Ectodermal cell (in vitro differentiated cells): ENCODE results near the gene RAB34.

ENCODE experiments used
- H3K27ac ChIP-seq: 2 replicates; pipeline ENCODE4 v1.7.0; 2013; ENCODE audit warnings: mild to moderate bottlenecking, low read depth, low read length; ENCODE audit not compliant: insufficient read depth, poor library complexity, severe bottlenecking
- H3K27me3 ChIP-seq: 2 replicates; pipeline ENCODE4 v1.7.0; 2013; ENCODE audit warnings: mild to moderate bottlenecking, low read length; ENCODE audit not compliant: insufficient read depth, control insufficient read depth, poor library complexity, severe bottlenecking
- H3K36me3 ChIP-seq: one replicate; pipeline ENCODE4 v1.7.0; 2013; ENCODE audit warnings: low read length; ENCODE audit not compliant: control insufficient read depth, insufficient read depth
- H3K4me1 ChIP-seq: one replicate; pipeline ENCODE4 v1.7.0; 2013; ENCODE audit warnings: low read length; ENCODE audit not compliant: control insufficient read depth, insufficient read depth
- H3K4me3 ChIP-seq: 2 replicates; pipeline ENCODE4 v1.7.0; 2013; ENCODE audit warnings: low read depth, low read length, control low read depth; ENCODE audit not compliant: insufficient read depth
- H3K9me3 ChIP-seq: 2 replicates; pipeline ENCODE4 v1.7.0; 2013; ENCODE audit warnings: mild to moderate bottlenecking, low read length, moderate library complexity; ENCODE audit not compliant: control insufficient read depth
- WGBS, 2 experiments: methylation state at CpG; one replicate each; pipeline ENCODE4 v1.1.7; 2013; ENCODE audit warnings: missing lambda C conversion rate in 2 of 2; 5-methylcytosine and 5-hydroxymethylcytosine counted together

RAB34 gene

GRCh38 chr17:28745786-28746411 lies 28.2 kb upstream of the RAB34 start:
- peaks cover 25% of the 10 kb centered on the region for H3K36me3 ChIP-seq
- H3K27ac ChIP-seq, result peak overlapping the region; percentile 100
- WGBS, 2 experiments, result 78 to 80% methylated on average over 4 of the region's 4 CpGs
- H3K4me3 ChIP-seq, result peak overlapping the region; percentile 60
- H3K9me3 ChIP-seq, result no peaks in the 10 kb centered on the region
- H3K27me3 ChIP-seq, result no peaks in the 10 kb centered on the region
- H3K4me1 ChIP-seq, result peaks cover 27% of the 10 kb centered on the region

DNA sequence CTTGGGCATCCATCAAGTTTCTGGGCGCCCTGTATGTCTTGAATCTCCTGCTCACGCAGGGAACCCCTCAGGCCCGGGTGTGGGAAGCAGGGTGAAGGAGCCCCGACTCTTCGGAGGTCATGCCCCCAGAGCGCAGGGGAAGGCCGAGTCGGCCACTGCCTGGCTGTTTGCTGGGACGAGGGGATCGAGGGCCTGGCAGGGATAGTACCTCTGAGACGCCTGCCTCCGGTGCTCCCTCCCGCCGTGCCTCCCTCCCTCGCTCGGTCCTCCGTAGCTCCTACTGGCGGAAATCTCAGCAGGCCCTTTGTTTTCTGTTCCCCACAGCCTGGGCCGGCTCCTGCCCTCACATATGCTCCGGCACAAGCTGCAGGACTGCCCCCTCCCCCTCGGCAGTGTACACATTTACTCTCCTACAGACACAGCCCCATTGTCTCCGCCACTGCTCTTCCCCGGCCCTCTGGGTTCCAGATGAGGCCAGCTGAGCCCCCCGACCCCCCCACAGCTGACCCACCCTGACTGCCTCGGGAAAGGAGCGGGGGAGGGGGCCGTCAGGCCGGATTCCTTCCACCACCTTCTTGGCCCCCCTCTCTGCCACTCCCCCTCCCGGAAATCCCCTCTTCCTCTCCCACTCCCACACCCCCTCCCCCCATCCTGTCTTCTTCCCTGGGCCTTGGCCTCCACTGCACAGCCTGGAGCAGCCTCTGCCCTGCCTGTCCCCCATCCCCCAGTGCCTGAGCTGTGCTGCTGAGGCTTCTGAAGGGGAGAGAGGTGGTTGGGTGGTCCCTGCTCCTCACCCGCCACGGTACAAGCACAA lies 27.5 kb upstream of the RAB34 start:
- 1% methylated on average over 31 of the region's 31 CpGs for WGBS, 2 experiments
- peak overlapping the region; percentile 100 for H3K27ac ChIP-seq
- no peaks in the 10 kb centered on the region for H3K9me3 ChIP-seq
- peak overlapping the region; percentile 60 for H3K4me3 ChIP-seq
- no peaks in the 10 kb centered on the region for H3K27me3 ChIP-seq
- peaks cover 18% of the 10 kb centered on the region for H3K36me3 ChIP-seq
- peaks cover 27% of the 10 kb centered on the region for H3K4me1 ChIP-seq

- peaks cover 27% of the 10 kb centered on the region for H3K4me1 ChIP-seq
- H3K27ac ChIP-seq, result peak overlapping the region; percentile 100
- peaks cover 17% of the 10 kb centered on the region for H3K36me3 ChIP-seq
- no peaks in the 10 kb centered on the region for H3K27me3 ChIP-seq
- peak overlapping the region; percentile 60 for H3K4me3 ChIP-seq
- 0% methylated on average over 61 of the region's 61 CpGs for WGBS, 2 experiments
- no peaks in the 10 kb centered on the region for H3K9me3 ChIP-seq
Measured at GRCh38 chr17:28744104-28744971, 26.7 kb upstream of the RAB34 start.

DNA sequence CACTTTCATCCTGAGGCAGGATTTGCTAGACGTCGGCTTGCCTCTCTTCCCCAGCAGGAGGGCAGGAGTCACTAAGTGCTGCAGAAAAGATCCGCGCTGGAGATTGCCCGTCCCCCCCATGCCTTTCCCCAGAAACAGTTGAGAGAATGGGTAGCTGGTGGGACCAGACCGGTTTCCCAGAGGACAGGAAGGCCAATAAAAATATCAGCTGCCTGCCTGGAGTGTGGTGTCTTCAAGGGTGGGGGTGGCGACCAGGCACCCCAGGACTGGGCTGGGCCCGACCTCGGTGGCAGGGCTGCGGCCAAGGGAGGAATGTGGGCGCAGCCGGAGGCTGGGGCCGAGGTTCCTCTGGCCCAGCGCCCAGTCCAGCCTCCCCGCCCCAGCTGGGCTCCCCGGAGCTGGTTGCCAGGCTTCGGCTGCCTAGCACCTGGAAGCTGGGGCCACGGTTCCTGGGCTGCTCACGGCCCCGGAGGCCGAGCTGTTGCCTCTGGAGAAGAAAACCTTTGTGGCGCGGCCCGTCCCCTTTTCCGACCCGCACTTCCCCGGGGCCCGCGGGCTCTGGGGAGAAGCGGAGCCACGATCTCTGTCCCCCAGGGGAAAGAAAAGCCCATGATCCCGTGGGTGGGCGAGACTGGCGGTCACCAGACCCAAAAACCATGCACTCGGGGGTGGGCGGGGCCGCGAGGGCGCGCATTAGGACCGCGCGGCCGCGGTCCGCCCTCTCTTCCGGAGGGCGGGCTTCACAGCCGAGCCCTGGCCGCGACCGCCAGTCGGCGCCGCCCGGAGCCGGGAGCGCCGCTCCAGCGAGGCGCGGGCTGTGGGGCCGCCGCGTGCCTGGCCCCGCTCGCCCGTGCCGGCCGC lies 25.8 kb upstream of the RAB34 start, which contains the start of gene TRAF4:
Gene TRAF4, plus strand, starts transcription at position 769 of the 861 bp plus-strand sequence. CDS start 102 bp downstream, outside the sequence.
- WGBS, 2 experiments, result 0% methylated on average over 70 of the region's 70 CpGs
- H3K36me3 ChIP-seq, result peaks cover 14% of the 10 kb centered on the region

DNA sequence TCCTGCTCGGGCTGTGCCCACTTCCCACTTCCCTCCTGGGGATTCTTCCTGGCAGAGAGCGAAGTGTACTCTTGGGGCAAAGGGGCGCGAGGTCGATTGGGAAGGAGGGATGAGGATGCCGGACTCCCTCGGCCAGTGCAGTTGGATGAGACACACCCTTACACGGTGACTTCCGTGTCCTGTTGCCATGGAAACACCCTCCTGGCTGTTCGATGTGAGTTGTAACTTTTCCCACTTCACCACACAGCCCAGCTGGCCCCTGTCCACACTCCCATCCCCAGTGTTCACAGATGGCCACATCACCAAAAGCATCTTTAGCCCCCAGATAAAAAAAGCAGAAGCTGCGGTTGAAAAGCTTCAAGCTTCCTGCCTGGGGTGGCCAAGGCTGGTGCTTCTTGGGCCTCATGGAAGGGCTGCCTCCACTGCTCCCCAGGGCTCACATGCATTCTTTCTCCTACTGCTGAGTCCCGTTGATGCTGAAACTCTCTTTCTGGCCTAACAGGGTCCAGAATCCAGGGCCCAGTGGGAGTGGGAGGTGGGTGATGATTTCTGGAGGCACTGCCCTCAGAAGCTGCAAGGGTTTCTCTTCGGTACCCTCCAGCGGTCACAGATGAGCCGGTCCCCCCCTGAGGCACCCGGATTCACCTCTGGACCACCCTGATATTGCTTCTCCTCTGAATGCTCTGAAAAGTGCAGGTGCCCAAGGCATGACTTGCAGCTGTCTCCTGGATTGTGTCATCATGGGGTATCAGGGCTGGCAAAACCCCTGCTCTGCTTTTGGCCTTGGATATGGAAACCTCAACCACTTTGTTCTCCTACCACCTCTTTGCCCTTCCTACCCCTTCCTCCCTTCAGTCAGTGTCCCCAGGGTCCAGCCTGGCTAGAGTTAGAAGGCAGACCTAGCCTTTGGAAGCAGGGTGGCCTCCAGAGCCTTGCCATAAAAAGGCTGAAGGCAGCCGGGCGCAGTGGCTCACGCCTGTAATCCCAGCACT lies 24.0 kb upstream of the RAB34 start:
- Histone ChIP-seq H3K36me3 (peaks cover 4% of the 10 kb centered on the region), H3K4me1 (peaks cover 20% of the 10 kb centered on the region), H3K27me3 (no peaks in the 10 kb centered on the region), H3K9me3 (no peaks in the 10 kb centered on the region), H3K27ac (no peak overlapping the region), H3K4me3 (no peak overlapping the region)
- WGBS, 2 experiments, result 92 to 93% methylated on average over 19 of the region's 19 CpGs

More for the DNA sequence above, 25.8 kb upstream of the RAB34 start, which contains the start of gene TRAF4:
- Histone ChIP-seq H3K27ac (peak within 1 kb of the TSS; percentile 100), H3K27me3 (no peaks in the 10 kb centered on the region), H3K9me3 (no peaks in the 10 kb centered on the region), H3K4me1 (peaks cover 27% of the 10 kb centered on the region), H3K4me3 (peak within 1 kb of the TSS; percentile 60)

DNA sequence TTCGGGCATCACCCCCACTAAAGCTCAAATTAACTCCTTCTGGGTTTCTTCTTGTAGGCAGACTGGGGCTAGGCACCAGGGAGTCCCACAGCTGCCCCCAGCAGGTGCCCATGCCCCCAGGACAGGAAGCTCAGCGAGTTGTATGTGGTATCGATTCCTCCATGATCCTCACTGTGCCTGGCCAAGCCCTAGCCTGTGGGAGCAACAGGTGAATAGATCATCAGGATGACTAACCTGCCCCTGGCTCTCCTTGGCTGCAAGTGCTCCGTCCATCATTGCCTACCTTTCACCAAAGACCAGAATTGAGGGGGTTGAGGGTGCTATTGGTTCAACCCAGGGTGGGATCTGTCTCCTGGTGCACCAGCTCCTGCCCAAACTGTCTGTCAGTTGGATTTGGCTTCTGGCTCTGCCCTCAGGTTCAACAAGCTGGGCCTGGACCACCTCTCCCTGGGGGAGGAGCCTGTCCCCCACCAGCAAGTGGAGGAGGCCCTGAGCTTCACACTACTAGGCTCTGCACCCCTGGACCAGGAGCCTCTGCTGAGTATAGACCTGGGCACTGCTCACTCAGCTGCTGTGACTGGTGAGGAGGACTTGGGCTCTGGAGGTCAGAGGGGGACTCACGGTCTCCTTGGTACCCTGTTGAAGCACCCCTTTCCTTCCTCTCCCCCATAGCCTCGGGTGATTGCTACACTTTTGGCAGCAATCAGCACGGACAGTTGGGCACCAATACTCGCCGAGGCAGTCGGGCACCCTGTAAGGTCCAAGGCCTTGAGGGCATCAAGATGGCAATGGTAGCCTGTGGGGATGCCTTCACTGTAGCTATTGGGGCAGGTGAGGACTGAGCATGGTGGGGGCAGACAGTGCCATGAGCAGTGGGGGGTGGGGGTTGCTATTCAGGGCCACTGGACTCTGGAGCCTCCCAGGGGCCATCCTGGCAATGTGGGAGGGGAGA lies 23.0 kb upstream of the RAB34 start:
- WGBS, 2 experiments, result 94 to 95% methylated on average over 10 of the region's 10 CpGs
- Histone ChIP-seq H3K27ac (no peak overlapping the region), H3K36me3 (no peaks in the 10 kb centered on the region), H3K9me3 (no peaks in the 10 kb centered on the region), H3K4me1 (peaks cover 10% of the 10 kb centered on the region), H3K27me3 (no peaks in the 10 kb centered on the region), H3K4me3 (no peak overlapping the region)

DNA sequence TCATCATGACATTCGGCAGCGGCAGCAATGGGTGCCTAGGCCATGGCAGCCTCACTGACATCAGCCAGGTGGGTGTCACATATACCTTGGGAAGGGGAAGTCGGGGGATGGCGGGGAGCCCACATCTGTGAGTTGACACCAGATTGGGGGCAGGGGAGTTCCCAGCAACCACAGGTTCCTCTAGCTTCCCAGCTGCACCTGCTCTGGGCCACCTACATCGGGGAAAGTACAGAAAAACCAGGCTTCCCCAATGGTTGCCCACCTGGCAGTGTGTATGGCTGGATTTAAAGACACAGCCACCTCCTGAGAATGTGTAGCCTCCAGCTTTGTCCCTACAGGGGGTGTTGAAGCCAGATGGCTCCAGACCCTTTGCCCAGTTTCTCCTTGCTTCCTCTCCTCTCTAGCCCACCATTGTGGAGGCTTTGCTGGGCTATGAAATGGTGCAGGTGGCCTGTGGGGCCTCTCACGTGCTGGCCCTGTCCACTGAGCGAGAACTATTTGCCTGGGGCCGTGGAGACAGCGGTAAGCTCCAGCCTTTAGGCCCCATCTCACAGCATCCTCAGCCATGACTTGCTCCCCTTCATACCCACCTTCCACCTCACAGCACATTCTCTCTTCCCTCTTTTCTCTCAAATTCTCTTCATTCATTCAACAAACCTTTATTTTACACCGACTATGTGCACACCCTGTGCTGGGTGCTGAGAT lies 21.2 kb upstream of the RAB34 start:
- Histone ChIP-seq H3K27me3 (no peaks in the 10 kb centered on the region), H3K27ac (no peak overlapping the region), H3K9me3 (no peaks in the 10 kb centered on the region), H3K4me3 (no peak overlapping the region), H3K4me1 (peaks cover 8% of the 10 kb centered on the region), H3K36me3 (no peaks in the 10 kb centered on the region)
- WGBS, 2 experiments, result 94% methylated on average over 9 of the region's 10 CpGs
